Fibroblast of the conjunctiva (primary cell): ENCODE results near the gene MICALL2.
A peak's percentile ranks its signal among the peaks of the same experiment; 100 is the strongest.

Source experiments
- DNase-seq: peaks from one replicate; pipeline ENCODE4 v3.0.0-alpha.2; 2010; ENCODE audit warnings: low read depth

MICALL2 gene

GRCh38 chr7:1433128-1433920, 25.9 kb downstream of the MICALL2 start:
- DNase-seq, result no peak

DNA sequence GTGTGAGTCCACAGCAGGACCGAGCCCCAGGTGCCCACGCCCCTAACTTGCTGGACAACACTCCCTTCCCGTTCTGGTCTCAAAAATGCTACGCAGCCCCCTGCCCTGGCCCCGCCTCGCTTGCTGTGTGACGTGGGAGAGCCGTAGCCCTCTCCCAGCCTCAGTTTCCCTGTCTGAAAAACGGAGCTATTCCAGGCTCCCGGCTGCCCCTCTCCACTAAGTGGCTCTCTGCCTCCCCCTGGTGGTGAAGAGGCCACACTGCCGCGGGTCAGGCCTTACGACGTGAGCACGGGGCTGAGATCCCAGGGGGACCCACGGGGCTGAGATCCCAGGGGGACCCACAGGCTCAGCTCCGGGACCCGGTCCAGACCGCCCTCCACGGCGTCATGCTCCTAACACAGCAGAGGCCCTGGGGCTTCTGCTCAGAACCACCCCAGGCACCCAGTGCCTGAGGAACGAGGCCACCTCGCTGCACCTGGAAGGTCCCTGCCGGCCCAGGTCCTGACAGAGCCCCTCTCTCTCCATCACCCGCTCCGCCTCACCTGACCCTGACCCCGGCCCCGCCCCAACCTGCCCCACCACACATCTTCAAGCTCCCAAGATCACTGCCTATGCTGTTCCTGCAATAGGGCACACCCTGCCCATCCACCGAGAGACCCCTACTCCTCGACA, 26.7 kb downstream of the MICALL2 start:
- peak; percentile 14 for DNase-seq

- no peak for DNase-seq
These were observed 27.5 kb downstream of the MICALL2 start for GRCh38 chr7:1431634-1432380.

DNA sequence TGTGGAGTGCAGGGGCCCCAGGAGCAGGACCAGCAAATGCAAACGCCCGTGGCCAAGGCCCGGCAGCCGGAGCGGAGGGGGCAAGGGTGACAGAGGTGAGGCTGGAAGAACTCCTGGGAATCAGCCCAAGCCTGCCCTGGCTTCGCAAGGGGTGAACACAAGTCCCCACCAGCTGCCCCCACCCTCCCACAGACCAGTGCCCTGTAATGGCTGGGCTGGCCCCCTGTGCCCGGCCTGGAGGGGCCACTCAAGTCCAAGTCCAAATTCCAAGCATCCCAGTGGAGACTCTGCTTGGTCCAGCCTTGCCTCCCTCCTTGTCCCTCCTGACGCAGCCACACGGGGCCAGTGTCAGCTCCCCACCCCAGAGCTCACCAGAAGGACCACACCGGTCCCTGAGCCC, 28.0 kb downstream of the MICALL2 start:
- DNase-seq, result no peak

DNA sequence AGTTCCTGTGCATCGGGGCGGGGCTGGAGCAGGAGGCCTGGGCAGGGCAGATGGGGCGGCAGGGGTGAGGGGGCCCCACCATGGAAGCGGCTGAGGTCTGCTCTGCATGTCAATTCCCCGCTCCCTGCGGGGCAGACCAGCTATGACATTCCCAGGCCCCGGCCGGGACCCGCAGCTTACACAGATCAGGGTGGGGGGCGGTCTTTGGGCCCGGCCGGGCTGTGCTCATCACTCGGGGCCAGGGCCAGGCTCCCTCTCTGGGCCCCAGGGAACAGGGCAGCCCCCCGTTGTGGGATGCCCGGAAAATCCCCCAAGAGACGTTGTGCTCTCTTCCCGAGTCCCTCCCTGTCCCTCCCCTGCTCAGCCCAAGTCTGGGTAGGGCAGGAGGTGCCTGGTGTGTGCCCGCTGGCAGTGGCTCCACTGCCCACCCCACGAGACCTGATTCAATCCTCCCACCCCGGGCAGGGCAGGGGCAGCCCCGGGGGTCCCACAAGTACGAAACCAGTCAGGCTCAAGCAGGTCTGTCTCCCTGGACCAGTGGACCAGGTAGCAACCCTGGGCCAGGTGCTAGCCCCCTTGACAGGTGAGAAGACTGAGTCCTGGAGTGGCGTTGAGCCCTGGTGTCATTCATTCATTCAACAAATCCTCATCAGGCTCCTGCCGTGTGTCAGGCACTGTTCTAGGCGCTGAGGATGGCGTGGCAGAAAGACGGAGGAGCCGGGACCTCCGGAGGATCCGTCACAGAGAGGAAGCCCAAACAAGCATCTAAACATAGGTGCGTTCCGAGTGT, 29.0 kb downstream of the MICALL2 start:
- no peak for DNase-seq

DNA sequence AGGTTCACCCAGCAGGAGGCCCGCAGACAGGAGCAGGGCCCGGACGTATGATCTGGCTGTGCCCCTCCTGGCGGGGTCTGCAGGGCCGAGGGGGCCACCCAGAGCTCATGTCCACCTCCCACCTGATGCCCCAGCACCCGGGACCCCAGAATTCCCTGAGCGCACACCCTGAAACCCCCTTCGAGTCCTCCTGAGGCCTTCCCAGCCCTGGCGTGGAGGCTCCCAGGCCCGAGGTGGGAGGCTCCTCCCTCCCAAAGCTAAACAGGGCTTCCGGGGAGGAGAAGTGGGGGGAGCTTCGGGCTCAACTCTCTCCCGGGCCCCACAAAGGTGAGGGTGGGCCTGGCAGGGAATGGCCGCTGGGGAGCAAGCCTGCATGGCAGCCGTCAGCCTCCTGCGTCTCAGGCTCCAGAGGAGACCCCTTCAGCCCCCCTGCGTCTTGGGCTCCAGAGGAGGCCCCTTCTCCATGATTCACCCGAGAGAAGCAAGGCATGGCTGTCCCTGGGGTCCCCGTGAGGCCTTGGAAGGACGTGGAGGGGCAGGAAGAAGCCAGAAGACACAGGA, 30.2 kb downstream of the MICALL2 start:
- no peak for DNase-seq

DNA sequence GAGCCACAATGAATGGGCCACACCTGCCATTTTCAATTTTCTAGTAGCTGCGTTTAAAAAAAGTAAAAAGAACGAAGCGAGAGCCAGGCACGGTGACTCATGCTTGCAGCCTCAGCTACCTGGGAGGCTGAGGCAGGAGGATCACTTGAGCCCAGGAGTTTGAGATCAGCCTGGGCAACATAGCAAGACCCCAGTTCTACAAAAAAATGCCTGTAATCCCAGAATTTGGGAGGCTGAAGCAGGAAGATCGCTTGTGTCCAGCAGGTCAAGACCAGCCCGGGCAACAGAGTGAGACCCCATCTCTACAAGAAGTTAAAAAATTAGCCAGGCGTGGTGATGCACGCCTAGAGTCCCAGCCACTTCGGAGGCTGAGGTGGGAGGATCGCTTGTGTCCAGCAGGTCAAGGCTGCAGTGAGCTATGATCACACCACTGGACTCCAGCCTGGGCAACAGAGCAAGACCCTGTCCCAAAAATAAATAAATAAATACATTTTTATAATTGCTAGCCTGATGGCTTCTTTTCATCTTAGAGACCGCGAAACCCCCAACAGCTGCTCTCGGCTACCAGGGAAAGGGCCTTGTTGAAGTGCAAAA, 32.1 kb downstream of the MICALL2 start:
- DNase-seq, result no peak

DNA sequence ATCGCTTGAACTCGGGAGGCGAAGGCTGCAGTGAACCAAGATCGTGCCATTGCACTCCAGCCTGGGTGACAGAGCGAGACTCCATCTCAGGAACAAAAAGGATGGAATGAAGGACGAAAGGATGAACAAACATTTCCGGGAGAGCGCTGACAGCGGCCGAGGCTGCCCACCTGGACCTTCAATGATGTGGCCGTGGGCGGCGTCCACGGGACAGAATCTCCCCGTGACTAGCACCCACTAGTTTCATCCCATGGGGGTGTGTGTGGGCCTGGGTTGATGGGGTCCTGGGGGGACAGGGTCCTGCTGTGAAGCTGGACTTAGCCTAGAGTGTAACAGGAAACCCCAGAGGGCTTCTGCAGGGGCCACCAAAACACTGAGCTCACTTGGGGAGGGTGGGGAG, 32.8 kb downstream of the MICALL2 start:
- no peak for DNase-seq

GRCh38 chr7:1425292-1426136, 33.8 kb downstream of the MICALL2 start:
- DNase-seq, result no peak

DNA sequence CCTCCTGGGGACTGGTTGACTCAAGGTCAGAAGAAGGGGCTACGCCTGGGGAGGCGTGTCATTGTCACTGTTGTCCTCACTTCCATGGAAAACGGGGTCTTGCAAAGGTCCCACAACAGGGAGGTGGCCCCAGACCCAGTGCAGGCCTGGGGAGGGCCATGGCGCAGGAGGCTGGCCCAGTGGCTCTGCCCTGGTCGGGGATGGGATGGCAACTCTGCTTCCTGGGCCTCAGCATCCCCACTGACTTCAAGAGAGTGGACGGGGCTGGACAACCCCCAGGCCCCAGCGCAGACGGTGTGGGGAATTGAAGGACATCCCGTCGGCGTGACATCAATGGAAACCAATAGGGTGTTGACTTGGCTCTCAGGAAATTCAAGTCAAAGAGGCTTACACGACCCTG, 35.2 kb downstream of the MICALL2 start:
- no peak for DNase-seq

DNA sequence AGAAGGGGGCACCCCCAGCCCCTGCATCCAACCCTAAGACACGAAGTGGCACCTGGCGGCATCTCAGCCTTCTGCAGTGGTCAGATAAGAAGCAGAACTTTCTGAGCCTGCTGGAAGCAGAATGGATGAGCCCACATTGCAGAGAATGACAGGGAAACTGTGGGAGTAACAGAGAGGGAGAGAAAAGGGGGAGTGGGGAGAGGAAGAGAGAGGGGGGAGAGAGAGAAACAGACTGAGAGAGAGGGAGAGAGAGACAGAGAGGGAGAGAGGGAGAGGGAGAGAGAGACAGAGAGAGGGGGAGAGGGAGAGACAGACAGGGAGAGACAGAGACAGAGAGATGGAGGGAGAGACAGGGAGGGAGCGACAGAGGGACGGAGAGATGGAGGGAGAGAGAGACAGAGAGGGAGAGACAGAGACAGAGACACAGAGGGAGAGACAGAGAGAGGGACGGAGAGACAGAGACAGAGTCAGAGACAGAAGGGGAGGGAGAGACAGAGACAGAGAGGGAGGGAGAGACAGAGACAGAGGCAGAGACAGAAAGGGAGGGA, 35.9 kb downstream of the MICALL2 start:
- no peak for DNase-seq

DNA sequence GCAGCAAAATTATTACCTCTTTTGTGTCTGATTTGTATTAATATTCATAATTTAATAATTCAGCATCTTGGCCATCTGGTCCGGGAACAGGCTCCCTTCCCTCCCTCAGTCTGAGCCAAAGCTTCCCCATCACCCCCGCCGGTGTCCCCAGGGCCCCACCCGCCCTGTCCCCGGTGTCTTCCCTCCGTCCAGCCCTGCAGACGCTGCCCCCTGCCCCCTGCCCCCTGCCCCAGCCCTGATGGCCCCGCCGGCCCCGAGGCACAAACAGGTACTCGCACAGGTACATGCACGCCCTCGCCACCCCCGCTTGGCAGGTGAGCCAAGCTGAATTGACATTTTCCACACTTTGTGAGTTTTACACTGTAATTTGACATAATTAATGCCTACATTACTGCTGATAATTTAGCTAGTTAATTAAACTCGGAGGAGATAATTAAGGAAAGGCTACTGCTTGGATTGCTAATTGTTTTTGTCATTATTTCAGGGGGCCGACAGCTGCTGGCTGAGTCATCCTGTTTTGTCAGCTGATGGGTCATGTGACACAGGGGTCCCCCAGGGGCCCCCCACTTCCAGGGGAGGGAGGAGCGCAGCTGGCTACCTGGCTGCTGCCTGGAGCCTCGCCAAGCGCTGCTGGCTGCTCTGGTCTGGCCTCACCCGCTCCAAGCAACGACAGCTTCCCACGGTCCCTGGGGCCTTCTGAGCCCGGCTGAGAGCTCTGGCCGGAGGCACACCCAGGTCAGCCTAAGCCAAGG, 36.6 kb downstream of the MICALL2 start:
- no peak for DNase-seq

GRCh38 chr7:1421946-1422345, 37.3 kb downstream of the MICALL2 start:
- DNase-seq, result no peak

DNA sequence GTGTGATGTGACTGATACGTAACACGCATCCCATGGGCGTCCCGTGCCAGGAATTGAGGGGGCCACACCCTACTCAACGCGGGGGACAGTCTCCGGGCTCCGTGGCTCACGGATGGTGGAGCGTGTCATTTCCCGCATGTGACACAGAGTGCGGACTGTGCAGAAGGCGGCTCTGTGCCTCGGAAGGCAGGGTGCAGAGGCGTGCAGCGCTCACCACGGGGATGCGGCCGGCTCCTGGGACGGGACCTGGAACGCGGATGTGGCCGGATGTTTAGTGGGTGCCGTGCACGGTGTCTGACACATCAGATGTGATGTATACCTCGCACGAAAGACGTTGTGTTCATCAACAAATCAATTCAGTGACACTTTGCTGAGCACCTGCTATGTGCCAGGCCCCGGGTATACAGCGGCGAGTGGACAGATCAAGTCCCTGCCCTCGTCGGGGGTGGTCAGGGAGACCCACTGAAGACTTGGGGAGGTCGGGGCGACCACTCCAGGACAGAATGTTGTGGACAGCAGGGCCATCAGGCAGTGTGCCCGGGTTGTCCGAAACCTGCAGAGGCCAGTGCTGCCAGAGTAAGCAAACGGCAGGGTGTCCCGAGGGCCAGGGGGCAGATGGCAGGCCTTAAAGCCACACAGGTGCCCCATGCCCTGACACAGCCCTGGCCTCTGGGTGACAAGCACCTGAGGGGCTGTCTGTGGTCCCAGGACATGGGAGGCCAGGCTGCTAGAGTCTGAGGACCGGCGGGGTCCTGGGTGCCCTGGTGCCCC, 38.1 kb downstream of the MICALL2 start:
- DNase-seq, result no peak

DNA sequence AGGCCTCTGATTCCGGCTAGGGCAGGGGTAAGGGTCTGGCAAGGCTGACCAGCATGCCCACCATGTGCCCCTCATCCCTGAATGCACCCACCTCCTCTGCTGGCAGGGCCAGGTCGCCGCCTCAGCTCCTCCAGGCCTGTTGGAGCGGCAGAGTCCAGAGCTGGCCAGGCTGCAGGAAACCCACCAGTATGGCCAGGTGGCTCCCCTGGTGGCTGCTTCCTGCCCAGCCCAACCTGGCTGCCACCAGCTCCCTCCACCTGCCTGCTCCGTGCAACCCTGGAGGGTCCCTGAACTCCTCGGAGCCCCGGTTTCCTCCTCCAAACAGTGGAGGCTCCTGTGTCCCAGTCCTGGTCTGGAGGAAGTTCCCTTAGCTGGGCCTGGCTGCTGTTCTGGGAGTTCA, 39.6 kb downstream of the MICALL2 start:
- no peak for DNase-seq

DNA sequence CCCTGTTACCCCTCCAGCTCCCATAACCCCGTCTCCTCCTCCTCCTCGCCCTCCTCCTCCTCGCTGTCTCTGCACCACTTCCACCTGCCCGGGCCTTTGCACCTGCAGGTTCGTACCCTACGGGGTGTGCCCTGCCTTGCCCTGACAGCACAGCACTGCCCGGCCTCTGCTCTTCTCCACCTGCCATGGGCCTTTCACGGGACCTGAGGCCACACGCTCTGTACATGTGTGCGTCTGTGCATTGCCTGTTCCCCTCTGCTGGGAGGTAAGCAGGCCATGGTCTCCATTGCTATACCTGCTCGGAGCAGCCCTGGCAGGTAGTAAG, 40.0 kb downstream of the MICALL2 start:
- no peak for DNase-seq

- no peak for DNase-seq
These were observed 40.6 kb downstream of the MICALL2 start for GRCh38 chr7:1418505-1419309.

GRCh38 chr7:1415389-1415990, 43.8 kb downstream of the MICALL2 start:
- no peak for DNase-seq
